NB4 (cell line): Measurements from ENCODE around the gene FBXW11.

Source experiments
- MYC ChIP-seq: IDR thresholded peaks from 2 replicates; pipeline ENCODE4 v1.6.1; 2011; ENCODE audit warnings: low read depth, low read length
- POLR2A ChIP-seq: IDR thresholded peaks from 2 replicates; pipeline ENCODE4 v1.6.1; 2011; ENCODE audit warnings: mild to moderate bottlenecking; ENCODE audit not compliant: insufficient read length; ENCODE audit errors: extremely low read depth
- TF ChIP-seq, protein P1 (sequence below): IDR thresholded peaks from one replicate; pipeline ENCODE4 v1.5.1; 2012; ENCODE audit warnings: low read depth, low read length
- TF ChIP-seq, protein P2 (sequence below): IDR thresholded peaks from 2 replicates; pipeline ENCODE4 v1.6.1; 2011; ENCODE audit warnings: low read depth, low read length

DNA sequence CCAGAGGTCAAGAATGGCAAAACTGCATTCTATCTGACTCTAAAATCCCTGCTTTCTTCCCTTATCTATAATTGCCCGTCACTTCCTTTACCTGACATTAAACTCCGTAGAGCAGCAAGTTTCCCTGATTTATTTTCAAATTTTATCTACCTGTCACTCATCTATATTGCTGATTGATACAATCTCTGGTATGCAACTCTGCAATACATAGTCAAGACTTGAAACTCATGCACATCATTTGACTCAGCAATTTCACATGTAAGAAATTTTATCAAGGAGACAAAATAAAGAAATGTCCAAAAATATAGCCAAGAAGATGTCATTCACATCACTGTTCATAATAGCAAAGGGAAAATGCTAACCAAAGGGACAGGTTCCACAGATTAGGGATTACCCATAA lies 39.5 kb downstream of the FBXW11 start:
- TF ChIP-seq, protein P1, sequence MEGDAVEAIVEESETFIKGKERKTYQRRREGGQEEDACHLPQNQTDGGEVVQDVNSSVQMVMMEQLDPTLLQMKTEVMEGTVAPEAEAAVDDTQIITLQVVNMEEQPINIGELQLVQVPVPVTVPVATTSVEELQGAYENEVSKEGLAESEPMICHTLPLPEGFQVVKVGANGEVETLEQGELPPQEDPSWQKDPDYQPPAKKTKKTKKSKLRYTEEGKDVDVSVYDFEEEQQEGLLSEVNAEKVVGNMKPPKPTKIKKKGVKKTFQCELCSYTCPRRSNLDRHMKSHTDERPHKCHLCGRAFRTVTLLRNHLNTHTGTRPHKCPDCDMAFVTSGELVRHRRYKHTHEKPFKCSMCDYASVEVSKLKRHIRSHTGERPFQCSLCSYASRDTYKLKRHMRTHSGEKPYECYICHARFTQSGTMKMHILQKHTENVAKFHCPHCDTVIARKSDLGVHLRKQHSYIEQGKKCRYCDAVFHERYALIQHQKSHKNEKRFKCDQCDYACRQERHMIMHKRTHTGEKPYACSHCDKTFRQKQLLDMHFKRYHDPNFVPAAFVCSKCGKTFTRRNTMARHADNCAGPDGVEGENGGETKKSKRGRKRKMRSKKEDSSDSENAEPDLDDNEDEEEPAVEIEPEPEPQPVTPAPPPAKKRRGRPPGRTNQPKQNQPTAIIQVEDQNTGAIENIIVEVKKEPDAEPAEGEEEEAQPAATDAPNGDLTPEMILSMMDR: no peak
- TF ChIP-seq POLR2A (no peak), MYC (no peak)
- TF ChIP-seq, protein P2, sequence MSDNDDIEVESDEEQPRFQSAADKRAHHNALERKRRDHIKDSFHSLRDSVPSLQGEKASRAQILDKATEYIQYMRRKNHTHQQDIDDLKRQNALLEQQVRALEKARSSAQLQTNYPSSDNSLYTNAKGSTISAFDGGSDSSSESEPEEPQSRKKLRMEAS: no peak
